Measurements from ENCODE around the gene SOX6.
"Not testable (repeated sequence)": the region's sequence is repeated elsewhere in the genome, so short reads cannot be mapped to it uniquely, and the experiment has no call there.

SOX6 gene

DNA sequence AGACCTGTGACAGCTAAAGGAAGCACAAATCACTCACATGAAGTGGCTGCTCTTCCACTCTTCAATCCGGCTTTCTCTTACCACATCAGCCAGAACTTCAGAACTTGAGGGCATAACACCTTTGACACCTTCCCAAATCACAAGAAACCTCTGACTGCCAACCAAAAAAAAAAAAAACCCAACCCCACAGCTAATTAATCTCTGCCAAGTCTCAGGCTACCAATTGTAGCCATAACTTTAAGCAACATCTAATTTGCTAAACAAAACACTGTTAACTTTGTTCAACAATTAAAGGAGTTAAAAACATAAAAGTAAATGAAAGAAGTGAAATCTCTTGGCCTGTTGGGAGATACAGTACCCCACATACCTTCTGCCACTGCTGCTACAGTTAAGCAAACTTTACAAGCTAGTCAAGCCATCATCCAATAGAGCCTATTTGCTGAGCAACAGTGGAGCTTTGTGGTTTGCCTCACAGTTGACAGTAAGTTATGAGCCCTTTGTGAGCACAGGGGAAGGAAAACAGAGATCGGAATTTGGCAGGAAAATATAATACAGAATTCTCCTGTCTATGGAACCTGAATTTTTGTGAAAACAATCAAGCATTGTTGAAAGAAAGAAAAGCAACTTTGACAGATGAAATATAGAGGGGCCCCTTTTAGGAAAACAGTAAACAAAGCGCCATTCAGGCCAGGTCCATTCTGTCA is at the start of gene SOX6:
Gene SOX6, minus strand, starts transcription at position 490 of the 704 bp plus-strand sequence. CDS start 15,298 bp downstream, outside the sequence.
- 0 out of 22 replicates have a peak within 1 kb of the TSS, but pooled peaks of 1 of the 11 experiments have one; percentile 5 for H3K4me2 ChIP-seq

DNA sequence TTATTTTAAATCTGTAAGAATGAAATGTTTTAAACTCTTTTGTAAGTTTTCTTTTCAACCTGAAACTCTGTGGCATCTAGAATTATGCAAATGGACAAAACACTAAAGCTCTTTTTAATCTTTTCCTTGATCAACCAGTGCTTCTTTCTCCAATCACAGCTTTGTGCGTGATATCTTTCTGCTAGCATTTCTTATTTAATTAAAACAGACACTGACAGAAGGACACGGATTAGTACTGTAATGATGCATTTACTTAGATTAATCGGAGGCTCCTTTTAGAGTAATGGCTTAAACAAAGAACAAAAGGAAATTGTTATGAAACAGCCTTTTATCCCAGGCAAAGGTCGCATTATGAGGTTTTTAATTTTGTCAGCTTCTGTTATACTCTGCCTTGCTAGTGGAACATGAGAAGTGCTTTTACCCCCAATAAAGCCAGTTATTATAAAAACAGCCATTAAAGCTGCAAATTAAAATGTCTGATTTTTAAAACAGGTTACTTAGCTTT is 48.5 kb upstream of the SOX6 start:
- H3K36me3 ChIP-seq: no peaks in the 10 kb centered on the region
- TF ChIP-seq Cebpa-rat (IDR thresholded peaks at IDR 0.05): no peak

More for the DNA sequence above, at the start of gene SOX6:
- no peak within 1 kb of the TSS for H3K27ac ChIP-seq
- H3K36me3 ChIP-seq: no peaks in the 10 kb centered on the region
- H3K9ac ChIP-seq: no peak within 1 kb of the TSS
- H3K4me3 ChIP-seq: no peak within 1 kb of the TSS
- no peaks in the 10 kb centered on the region for H4K20me1 ChIP-seq
- H3K9me3 ChIP-seq (replicated peaks in 1 of 11): no peaks in the 10 kb centered on the region
- H3K4me1 ChIP-seq: peaks cover 0 to 6% (median 0%) of the 10 kb centered on the region in 10 experiments; a peak in 1 of 20 replicates
- no peak for TF ChIP-seq Cebpa-rat (IDR thresholded peaks at IDR 0.05)
- no peaks in the 10 kb centered on the region for H3K27me3 ChIP-seq

DNA sequence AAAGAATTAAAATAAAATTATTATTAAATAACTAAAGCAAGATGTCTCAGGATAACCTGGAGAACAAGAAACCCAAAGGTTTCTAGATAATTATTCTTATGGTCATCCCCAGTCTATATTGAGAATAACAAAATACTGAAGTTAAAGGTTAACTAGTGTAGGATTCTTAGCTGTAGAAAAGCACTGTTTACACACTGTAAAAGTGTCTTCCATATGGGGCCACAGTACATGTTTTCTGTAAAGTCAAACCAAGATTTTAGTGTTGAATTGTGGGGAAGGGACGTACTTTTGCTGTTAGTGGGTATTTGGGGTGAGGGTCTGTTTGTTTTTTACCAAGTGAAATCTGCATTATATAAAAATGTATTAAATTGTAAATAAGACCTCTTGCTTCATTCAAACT is 47.5 kb upstream of the SOX6 start:
- Histone ChIP-seq H3K4me3 (no peak overlapping the region), H3K4me2 (no peak overlapping the region), H3K27me3 (no peaks in the 10 kb centered on the region), H3K27ac (no peak overlapping the region), H4K20me1 (no peaks in the 10 kb centered on the region), H3K9me3 (replicated peaks in 1 of 11) (no peaks in the 10 kb centered on the region), H3K9ac (no peak overlapping the region), H3K4me1 (no peaks in the 10 kb centered on the region), H3K36me3 (no peaks in the 10 kb centered on the region)
- no peak for TF ChIP-seq Cebpa-rat (IDR thresholded peaks at IDR 0.05)

More for the DNA sequence above, 48.5 kb upstream of the SOX6 start:
- Histone ChIP-seq H3K9me3 (replicated peaks in 1 of 11) (no peaks in the 10 kb centered on the region), H3K27me3 (no peaks in the 10 kb centered on the region), H3K27ac (no peak overlapping the region), H3K4me3 (no peak overlapping the region), H3K4me2 (no peak overlapping the region), H3K4me1 (no peaks in the 10 kb centered on the region), H4K20me1 (no peaks in the 10 kb centered on the region), H3K9ac (no peak overlapping the region)

DNA sequence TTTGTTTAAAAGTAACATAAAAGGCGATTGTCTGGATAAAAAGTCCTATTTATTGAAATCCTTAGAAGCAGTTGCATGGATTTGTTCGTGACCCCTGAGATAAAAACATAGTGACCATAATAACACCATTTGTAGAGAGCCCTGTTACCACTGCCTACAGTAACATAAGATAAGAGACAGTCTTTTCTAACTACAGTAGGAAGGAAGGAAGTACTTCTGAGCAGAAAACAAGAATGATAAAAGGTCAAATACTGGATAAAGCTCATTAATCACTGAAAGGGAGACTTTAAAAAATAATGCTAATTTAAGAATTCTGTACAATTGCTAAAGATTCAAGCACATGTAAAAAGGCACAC is 47.1 kb upstream of the SOX6 start:
- H3K27me3 ChIP-seq: no peaks in the 10 kb centered on the region
- no peaks in the 10 kb centered on the region for H3K4me1 ChIP-seq
- no peak overlapping the region for H3K9ac ChIP-seq
- no peaks in the 10 kb centered on the region for H4K20me1 ChIP-seq
- H3K4me3 ChIP-seq: no peak overlapping the region
- no peak overlapping the region for H3K27ac ChIP-seq
- H3K36me3 ChIP-seq: no peaks in the 10 kb centered on the region
- no peaks in the 10 kb centered on the region for H3K9me3 ChIP-seq (replicated peaks in 1 of 11)
- no peak overlapping the region for H3K4me2 ChIP-seq
- no peak for TF ChIP-seq Cebpa-rat (IDR thresholded peaks at IDR 0.05)

DNA sequence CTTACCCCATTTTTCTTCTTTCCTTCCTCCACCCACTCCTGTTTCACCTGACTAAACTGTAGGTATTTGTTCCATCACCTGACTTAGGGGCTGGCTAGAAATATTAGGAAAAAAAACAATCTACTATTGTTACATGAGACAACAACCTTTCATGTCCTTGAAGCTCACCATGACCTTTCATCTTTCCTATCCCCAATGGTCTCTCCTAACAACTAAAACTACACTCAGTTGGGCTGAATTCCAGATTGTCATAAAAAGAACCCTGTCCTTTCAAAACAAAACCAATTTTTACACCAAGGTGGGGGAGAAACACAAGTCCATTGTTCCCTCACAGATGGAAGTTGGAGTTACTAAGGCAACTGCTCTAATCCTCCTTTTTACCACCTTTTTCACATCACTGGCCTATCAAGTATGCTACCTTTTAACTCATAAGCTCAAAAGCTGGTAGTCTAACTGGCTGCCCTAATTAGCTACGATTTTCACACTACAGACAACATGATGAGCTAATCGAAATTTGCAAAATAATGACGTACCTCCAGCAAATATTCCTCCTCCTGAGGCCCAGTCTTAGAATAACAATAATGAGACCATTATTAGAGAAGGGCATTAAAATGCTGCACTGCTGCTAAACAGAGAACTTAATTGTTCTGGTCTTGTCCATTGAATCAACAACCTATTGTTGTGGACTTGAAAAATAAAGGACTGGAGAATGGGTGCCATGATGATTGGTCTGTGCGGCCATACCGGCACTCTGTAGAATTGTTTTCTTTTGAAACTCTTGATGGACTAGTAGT is 46.5 kb upstream of the SOX6 start:
- Histone ChIP-seq H3K4me3 (no peak overlapping the region), H3K36me3 (no peaks in the 10 kb centered on the region), H3K4me2 (no peak overlapping the region), H3K4me1 (no peaks in the 10 kb centered on the region), H3K27me3 (no peaks in the 10 kb centered on the region), H4K20me1 (no peaks in the 10 kb centered on the region), H3K9me3 (replicated peaks in 1 of 11) (no peaks in the 10 kb centered on the region), H3K27ac (no peak overlapping the region), H3K9ac (no peak overlapping the region)
- TF ChIP-seq Cebpa-rat (IDR thresholded peaks at IDR 0.05): no peak

DNA sequence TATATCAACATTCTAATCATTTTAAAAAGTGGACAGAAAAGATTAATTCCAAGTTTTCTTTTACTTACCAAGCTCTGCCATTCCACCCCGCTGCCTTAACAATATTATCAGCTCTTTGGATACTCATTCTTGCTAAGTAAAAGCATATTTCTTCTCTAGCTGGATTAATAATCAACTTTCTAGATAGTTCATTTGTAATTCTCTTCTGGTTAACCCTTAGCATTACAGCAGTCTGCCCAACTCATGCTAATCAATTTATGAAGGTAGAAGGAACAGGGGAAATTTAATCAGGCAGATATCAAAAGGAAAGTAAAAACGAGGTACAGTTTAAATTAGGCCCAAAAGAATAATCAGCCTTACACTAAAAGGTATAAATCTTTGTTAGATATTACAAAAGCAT is 41.0 kb upstream of the SOX6 start:
- H3K4me3 ChIP-seq: no peak overlapping the region
- no peak for TF ChIP-seq Cebpa-rat (IDR thresholded peaks at IDR 0.05)
- H3K36me3 ChIP-seq: no peaks in the 10 kb centered on the region
- no peak overlapping the region for H3K4me2 ChIP-seq
- H3K4me1 ChIP-seq: no peaks in the 10 kb centered on the region
- H3K27me3 ChIP-seq: no peaks in the 10 kb centered on the region
- H4K20me1 ChIP-seq: no peaks in the 10 kb centered on the region
- H3K9me3 ChIP-seq (replicated peaks in 1 of 11): no peaks in the 10 kb centered on the region
- no peak overlapping the region for H3K27ac ChIP-seq
- H3K9ac ChIP-seq: no peak overlapping the region

DNA sequence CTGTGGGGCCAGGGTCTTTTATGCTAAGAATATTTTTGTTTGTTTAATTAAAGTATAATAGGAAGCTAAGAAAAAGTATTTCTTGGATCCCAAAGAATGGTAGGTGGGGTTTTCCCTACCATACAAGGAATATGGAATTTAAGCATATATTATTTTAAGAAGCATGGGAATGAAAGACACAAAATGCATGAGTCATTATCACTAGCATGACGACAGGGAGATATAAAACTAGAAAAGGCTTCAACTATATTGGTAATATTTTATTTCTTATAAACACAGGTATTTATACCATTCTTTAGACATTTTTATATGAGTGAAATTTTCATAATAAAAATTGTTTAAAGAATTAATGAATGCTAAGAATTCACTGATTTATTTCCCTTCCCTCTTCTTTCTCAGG is 39.3 kb upstream of the SOX6 start:
- no peaks in the 10 kb centered on the region for H3K4me1 ChIP-seq
- H3K9ac ChIP-seq: no peak overlapping the region
- H4K20me1 ChIP-seq: no peaks in the 10 kb centered on the region
- H3K27ac ChIP-seq: no peak overlapping the region
- TF ChIP-seq Cebpa-rat (IDR thresholded peaks at IDR 0.05): no peak
- no peaks in the 10 kb centered on the region for H3K36me3 ChIP-seq
- no peaks in the 10 kb centered on the region for H3K27me3 ChIP-seq
- no peak overlapping the region for H3K4me3 ChIP-seq
- H3K9me3 ChIP-seq (replicated peaks in 1 of 11): no peaks in the 10 kb centered on the region
- no peak overlapping the region for H3K4me2 ChIP-seq

DNA sequence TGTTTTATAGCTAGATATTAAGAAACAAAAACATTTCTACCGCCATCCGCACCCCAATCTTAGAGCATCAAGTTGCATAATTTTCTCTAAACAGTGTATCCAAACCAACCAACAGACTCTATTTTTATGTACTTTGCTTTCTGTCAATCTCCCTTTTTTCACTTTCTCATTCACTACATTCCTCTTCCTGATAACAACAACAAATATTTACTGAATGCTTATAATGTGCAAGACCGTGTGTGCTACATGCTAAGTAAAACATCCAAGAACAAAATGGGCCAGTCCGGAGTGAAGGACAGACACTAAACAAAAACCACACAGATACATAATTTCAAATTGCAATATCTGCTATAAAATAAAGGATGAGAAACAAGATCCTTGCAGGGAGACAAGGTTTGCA is 38.6 kb upstream of the SOX6 start:
- TF ChIP-seq Cebpa-rat (IDR thresholded peaks at IDR 0.05): no peak
- H3K9ac ChIP-seq: no peak overlapping the region
- H3K36me3 ChIP-seq: no peaks in the 10 kb centered on the region
- no peaks in the 10 kb centered on the region for H3K9me3 ChIP-seq (replicated peaks in 1 of 11)
- no peaks in the 10 kb centered on the region for H4K20me1 ChIP-seq
- no peak overlapping the region for H3K4me3 ChIP-seq
- no peak overlapping the region for H3K27ac ChIP-seq
- H3K4me1 ChIP-seq: no peaks in the 10 kb centered on the region
- no peaks in the 10 kb centered on the region for H3K27me3 ChIP-seq
- no peak overlapping the region for H3K4me2 ChIP-seq

DNA sequence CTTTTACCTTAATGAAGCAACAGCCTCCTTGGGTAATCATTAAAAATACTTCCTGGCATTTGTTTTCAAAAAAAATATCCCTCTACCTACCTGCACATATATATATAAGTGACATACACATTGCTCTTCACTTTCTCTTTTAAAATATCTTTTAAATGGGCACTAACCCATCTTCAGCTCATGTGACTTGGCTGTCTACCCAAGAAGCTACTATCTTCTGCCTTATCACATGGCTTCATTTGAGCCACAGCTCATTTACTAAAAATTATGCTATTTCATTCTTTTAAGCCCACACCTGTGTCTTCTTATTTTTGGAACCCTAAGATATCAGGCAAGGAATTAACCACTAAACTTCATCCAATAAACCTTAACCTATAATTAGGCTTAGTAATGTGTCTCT is 37.0 kb upstream of the SOX6 start:
- Histone ChIP-seq H3K36me3 (no peaks in the 10 kb centered on the region), H3K4me3 (no peak overlapping the region), H3K9ac (no peak overlapping the region), H3K27ac (no peak overlapping the region), H3K9me3 (replicated peaks in 1 of 11) (no peaks in the 10 kb centered on the region), H3K4me1 (no peaks in the 10 kb centered on the region), H4K20me1 (no peaks in the 10 kb centered on the region), H3K27me3 (no peaks in the 10 kb centered on the region), H3K4me2 (no peak overlapping the region)
- no peak for TF ChIP-seq Cebpa-rat (IDR thresholded peaks at IDR 0.05)

DNA sequence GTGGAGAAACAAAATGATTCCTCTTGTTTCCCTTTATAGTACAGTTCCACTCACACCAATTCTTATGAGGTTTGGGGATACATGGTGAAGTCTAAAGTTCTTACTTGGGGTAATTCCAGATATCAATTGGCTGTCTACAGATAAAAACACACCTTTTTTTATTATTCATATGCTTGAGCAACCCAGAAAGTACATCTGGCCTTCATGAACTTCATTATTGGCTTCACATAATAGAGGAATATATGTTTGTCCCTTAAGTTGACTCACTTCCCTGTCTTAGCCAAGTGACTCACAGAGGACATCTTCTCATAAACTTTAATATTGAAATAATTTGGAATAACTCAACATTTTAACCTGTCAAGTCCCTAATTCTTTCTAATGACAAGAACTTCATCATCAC is 36.3 kb upstream of the SOX6 start:
- H3K9ac ChIP-seq: no peak overlapping the region
- H3K4me2 ChIP-seq: no peak overlapping the region
- H3K36me3 ChIP-seq: no peaks in the 10 kb centered on the region
- TF ChIP-seq Cebpa-rat (IDR thresholded peaks at IDR 0.05): no peak
- H3K4me1 ChIP-seq: no peaks in the 10 kb centered on the region
- H3K27ac ChIP-seq: no peak overlapping the region
- no peak overlapping the region for H3K4me3 ChIP-seq
- no peaks in the 10 kb centered on the region for H3K9me3 ChIP-seq (replicated peaks in 1 of 11)
- H4K20me1 ChIP-seq: no peaks in the 10 kb centered on the region
- no peaks in the 10 kb centered on the region for H3K27me3 ChIP-seq

DNA sequence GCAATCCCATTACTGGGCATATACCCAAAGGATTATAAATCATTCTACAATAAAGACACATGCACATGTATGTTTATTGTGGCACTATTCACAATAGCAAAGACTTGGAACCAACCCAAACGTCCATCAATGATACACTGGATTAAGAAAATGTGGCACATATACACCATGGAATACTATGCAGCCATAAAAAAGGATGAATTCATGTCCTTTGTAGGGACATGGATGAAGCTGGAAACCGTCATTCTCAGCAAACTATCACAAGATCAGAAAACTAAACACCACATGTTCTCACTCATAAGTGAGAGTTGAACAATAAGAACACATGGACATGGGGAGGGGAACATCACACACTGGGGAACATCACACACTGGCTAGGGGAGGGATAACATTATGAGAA is 34.5 kb upstream of the SOX6 start:
- not testable (repeated sequence) for H3K27me3 ChIP-seq; H3K4me3 ChIP-seq; H3K36me3 ChIP-seq; H3K4me2 ChIP-seq; H4K20me1 ChIP-seq; H3K27ac ChIP-seq; H3K9ac ChIP-seq; H3K9me3 ChIP-seq (replicated peaks in 1 of 11); H3K4me1 ChIP-seq

All from BLaER1 treated with 17β-estradiol and CSF1 and Interleukin-3, amounts not matched to agents 10 nM and 100 nM (cell line).